ENCODE results near the gene LRRFIP1. TPM values are rescaled to one million over a fixed set of nuclear protein-coding genes. Genes with fewer than 3 reads are reported as not detected.

Gene LRRFIP1
- total RNA-seq, 1 donor from 2014 or later = 37.1 TPM

GRCh38 chr2:237618449-237618848 lies 8.9 kb upstream of the LRRFIP1 start:
- Mint-ChIP-seq H3K36me3 (ENCODE audit: low read depth) (no peaks in the 10 kb centered on the region), H3K27ac (ENCODE audit: unreplicated experiment) (no peak overlapping the region)

GRCh38 chr2:237623428-237624403 lies 3.7 kb upstream of the LRRFIP1 start:
- no peak for TF ChIP-seq CTCF (conservative IDR thresholded peaks at IDR 0.05)
- peak overlapping the region; percentile 73 for H3K4me3 Mint-ChIP-seq
- peaks cover 24% of the 10 kb centered on the region for H3K27me3 Mint-ChIP-seq (ENCODE audit: low read depth)
- no peaks in the 10 kb centered on the region for H3K9me3 Mint-ChIP-seq
- H3K36me3 Mint-ChIP-seq (ENCODE audit: low read depth) = no peaks in the 10 kb centered on the region
- peaks cover 32% of the 10 kb centered on the region for H3K4me1 Mint-ChIP-seq
- H3K27ac Mint-ChIP-seq (ENCODE audit: unreplicated experiment) = no peak overlapping the region
- no peak for DNase-seq (ENCODE audit: low read depth, low spot score)

More at GRCh38 chr2:237618449-237618848, 8.9 kb upstream of the LRRFIP1 start:
- Mint-ChIP-seq H3K4me3 (no peak overlapping the region), H3K27me3 (ENCODE audit: low read depth) (peaks cover 5% of the 10 kb centered on the region), H3K4me1 (peaks cover 16% of the 10 kb centered on the region), H3K9me3 (no peaks in the 10 kb centered on the region)
- TF ChIP-seq CTCF (conservative IDR thresholded peaks at IDR 0.05) = no peak
- no peak for DNase-seq (ENCODE audit: low read depth, low spot score)

GRCh38 chr2:237624565-237624964 lies 2.8 kb upstream of the LRRFIP1 start:
- no peak for TF ChIP-seq CTCF (conservative IDR thresholded peaks at IDR 0.05)
- Mint-ChIP-seq H3K36me3 (ENCODE audit: low read depth) (no peaks in the 10 kb centered on the region), H3K27me3 (ENCODE audit: low read depth) (peaks cover 24% of the 10 kb centered on the region), H3K27ac (ENCODE audit: unreplicated experiment) (no peak overlapping the region), H3K4me3 (peak overlapping the region; percentile 83), H3K9me3 (no peaks in the 10 kb centered on the region), H3K4me1 (peaks cover 39% of the 10 kb centered on the region)
- DNase-seq (ENCODE audit: low read depth, low spot score) = no peak

GRCh38 chr2:237625216-237625705 lies 2.1 kb upstream of the LRRFIP1 start:
- no peak for DNase-seq (ENCODE audit: low read depth, low spot score)
- no peaks in the 10 kb centered on the region for H3K9me3 Mint-ChIP-seq
- TF ChIP-seq CTCF (conservative IDR thresholded peaks at IDR 0.05) = no peak
- H3K27me3 Mint-ChIP-seq (ENCODE audit: low read depth) = peaks cover 24% of the 10 kb centered on the region
- H3K4me3 Mint-ChIP-seq = peak overlapping the region; percentile 83
- peak overlapping the region; percentile 29 for H3K27ac Mint-ChIP-seq (ENCODE audit: unreplicated experiment)
- peaks cover 3% of the 10 kb centered on the region for H3K36me3 Mint-ChIP-seq (ENCODE audit: low read depth)
- peaks cover 43% of the 10 kb centered on the region for H3K4me1 Mint-ChIP-seq

- Mint-ChIP-seq H3K4me1 (peaks cover 45% of the 10 kb centered on the region), H3K9me3 (no peaks in the 10 kb centered on the region), H3K36me3 (ENCODE audit: low read depth) (peaks cover 4% of the 10 kb centered on the region), H3K27me3 (ENCODE audit: low read depth) (peaks cover 24% of the 10 kb centered on the region), H3K4me3 (peak overlapping the region; percentile 83), H3K27ac (ENCODE audit: unreplicated experiment) (peak overlapping the region; percentile 29)
- no peak for DNase-seq (ENCODE audit: low read depth, low spot score)
- TF ChIP-seq CTCF (conservative IDR thresholded peaks at IDR 0.05) = no peak
Measured at GRCh38 chr2:237625777-237626176, 1.6 kb upstream of the LRRFIP1 start.

All from neural crest cell (in vitro differentiated cells).